ENCODE measurements around the gene ISCA1. TPM values are rescaled to one million over a fixed set of nuclear protein-coding genes. Genes with fewer than 3 reads are reported as not detected.

ISCA1 gene
- total RNA-seq, 1 donor from 2014 or later, result 74.7 TPM

Small RNA genes within 50 kb of the gene (small RNA-seq; reads per million reads assigned to genes)
- gene AL137849.1 (ENCODE audit: low replicate concordance), result not detected
- gene RN7SKP264 (ENCODE audit: low replicate concordance), result not detected

Other genes starting within 250 kb of the ISCA1 start
- 84.1 TPM for gene GOLM1, start 183.0 kb downstream of the ISCA1 start, total RNA-seq
- gene C9orf153, start 22.9 kb downstream of the ISCA1 start, total RNA-seq, result 0.25 TPM
- 25.8 TPM for gene TUT7, start 71.9 kb upstream of the ISCA1 start, total RNA-seq